ENCODE measurements around the gene SRPX2. TPM values are rescaled to one million over a fixed set of nuclear protein-coding genes. Genes with fewer than 3 reads are reported as not detected.
A peak's percentile ranks its signal among the peaks of the same experiment; 100 is the strongest.

SRPX2 gene
- total RNA-seq, 1 donor from 2014 or later, result 13.0 TPM

DNA sequence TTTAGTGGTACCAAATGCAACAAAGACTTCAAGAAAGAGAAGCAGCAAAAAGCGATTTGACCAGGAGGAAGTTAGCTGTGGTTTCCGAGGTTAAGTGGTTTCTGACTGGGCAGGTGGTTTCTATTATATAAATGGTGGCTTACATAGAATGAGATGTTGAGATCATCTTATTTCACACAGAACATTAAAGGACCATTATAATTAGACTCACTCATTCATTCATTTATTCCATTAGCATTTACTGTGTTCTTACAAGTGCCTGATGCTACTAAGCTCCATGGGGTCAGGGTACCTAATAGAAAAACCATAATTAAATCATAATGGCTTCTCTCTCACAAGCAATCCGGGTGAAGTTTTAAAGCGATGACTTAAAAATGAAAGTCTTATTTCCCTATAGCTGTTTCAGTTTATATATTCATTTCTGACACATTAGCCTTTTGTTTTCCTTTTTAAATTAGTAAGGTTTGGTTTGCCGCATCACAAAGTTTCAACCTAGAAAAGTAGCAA is 18.0 kb upstream of the SRPX2 start:
- no peak overlapping the region for H3K9ac ChIP-seq (ENCODE audit: low read depth in 1 of 3, low read length in 3 of 3)
- H3K9me3 ChIP-seq (ENCODE audit: control insufficient read depth in 3 of 3, low read length in 3 of 3), result no peaks in the 10 kb centered on the region
- H3K27me3 ChIP-seq (ENCODE audit: control insufficient read depth in 3 of 3, insufficient read depth in 3 of 3, low read length in 3 of 3), result peaks cover 0 to 6% (median 0%) of the 10 kb centered on the region in 3 donors

DNA sequence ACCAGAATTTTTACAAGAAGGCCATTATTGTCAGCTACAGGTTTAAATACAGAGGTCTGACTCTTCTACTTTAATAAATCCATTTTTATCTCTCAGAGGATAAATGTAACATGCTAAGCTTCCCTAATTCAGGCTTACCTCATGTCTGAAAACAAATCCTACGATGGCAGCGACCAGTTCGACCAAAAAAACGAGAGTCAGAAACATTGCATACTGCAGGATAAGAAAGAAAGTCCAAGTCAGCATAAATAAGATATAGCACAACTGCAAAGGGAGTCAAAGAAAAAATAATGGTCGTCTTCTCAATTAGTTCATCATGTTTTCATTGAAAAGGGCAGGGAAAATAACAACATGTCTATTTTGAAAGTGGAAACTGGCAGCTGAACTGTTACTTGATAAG is 9.0 kb upstream of the SRPX2 start:
- Histone ChIP-seq H3K4me1 (ENCODE audit: control insufficient read depth in 3 of 3, insufficient read depth in 3 of 3, low read length in 3 of 3) (peaks cover 0 to 3% (median 0%) of the 10 kb centered on the region in 3 donors), H3K9me3 (ENCODE audit: control insufficient read depth in 3 of 3, low read length in 3 of 3) (no peaks in the 10 kb centered on the region), H3K27ac (ENCODE audit: low read depth, low read length) (no peak overlapping the region), H3K27me3 (ENCODE audit: control insufficient read depth in 3 of 3, insufficient read depth in 3 of 3, low read length in 3 of 3) (peaks cover 0 to 5% (median 0%) of the 10 kb centered on the region in 3 donors), H3K36me3 (ENCODE audit: control insufficient read depth in 3 of 3, insufficient read depth in 3 of 3, low read length in 3 of 3) (peaks cover 0 to 8% (median 0%) of the 10 kb centered on the region in 3 donors), H3K9ac (ENCODE audit: low read depth in 1 of 3, low read length in 3 of 3) (no peak overlapping the region), H3K4me3 (ENCODE audit: low read length in 3 of 3) (no peak overlapping the region)

More for the DNA sequence above, 18.0 kb upstream of the SRPX2 start:
- no peak overlapping the region for H3K4me3 ChIP-seq (ENCODE audit: low read length in 3 of 3)
- peaks cover 0 to 15% (median 3%) of the 10 kb centered on the region in 3 donors for H3K36me3 ChIP-seq (ENCODE audit: control insufficient read depth in 3 of 3, insufficient read depth in 3 of 3, low read length in 3 of 3)
- no peak overlapping the region for H3K27ac ChIP-seq (ENCODE audit: low read depth, low read length)
- no peaks in the 10 kb centered on the region for H3K4me1 ChIP-seq (ENCODE audit: control insufficient read depth in 3 of 3, insufficient read depth in 3 of 3, low read length in 3 of 3)

- H3K4me1 ChIP-seq (ENCODE audit: control insufficient read depth in 3 of 3, insufficient read depth in 3 of 3, low read length in 3 of 3), result peaks cover 0 to 3% (median 0%) of the 10 kb centered on the region in 3 donors
- H3K36me3 ChIP-seq (ENCODE audit: control insufficient read depth in 3 of 3, insufficient read depth in 3 of 3, low read length in 3 of 3), result peaks cover 0 to 3% (median 0%) of the 10 kb centered on the region in 3 donors
- no peaks in the 10 kb centered on the region for H3K27me3 ChIP-seq (ENCODE audit: control insufficient read depth in 3 of 3, insufficient read depth in 3 of 3, low read length in 3 of 3)
- no peak overlapping the region for H3K27ac ChIP-seq (ENCODE audit: low read depth, low read length)
- no peaks in the 10 kb centered on the region for H3K9me3 ChIP-seq (ENCODE audit: control insufficient read depth in 3 of 3, low read length in 3 of 3)
- H3K4me3 ChIP-seq (ENCODE audit: low read length in 3 of 3), result peak overlapping the region; percentile 66 to 76 (median 76)
- peak overlapping the region; percentile 70 to 79 (median 72) for H3K9ac ChIP-seq (ENCODE audit: low read depth in 1 of 3, low read length in 3 of 3)
Measured at GRCh38 chrX:100635989-100636320, 8.0 kb upstream of the SRPX2 start.

GRCh38 chrX:100636321-100636991 is 7.5 kb upstream of the SRPX2 start, which contains the start of gene TSPAN6:
TSS of gene TSPAN6 (minus strand) at chrX:100636806. CDS start at chrX:100636694, 112 bp downstream.
- Histone ChIP-seq H3K36me3 (ENCODE audit: control insufficient read depth in 3 of 3, insufficient read depth in 3 of 3, low read length in 3 of 3) (peaks cover 0 to 3% (median 0%) of the 10 kb centered on the region in 3 donors), H3K9me3 (ENCODE audit: control insufficient read depth in 3 of 3, low read length in 3 of 3) (no peaks in the 10 kb centered on the region), H3K27ac (ENCODE audit: low read depth, low read length) (no peak within 1 kb of the TSS), H3K9ac (ENCODE audit: low read depth in 1 of 3, low read length in 3 of 3) (peak within 1 kb of the TSS; percentile 70 to 79 (median 72)), H3K4me3 (ENCODE audit: low read length in 3 of 3) (peak within 1 kb of the TSS; percentile 66 to 76 (median 76)), H3K4me1 (ENCODE audit: control insufficient read depth in 3 of 3, insufficient read depth in 3 of 3, low read length in 3 of 3) (peaks cover 0 to 3% (median 0%) of the 10 kb centered on the region in 3 donors), H3K27me3 (ENCODE audit: control insufficient read depth in 3 of 3, insufficient read depth in 3 of 3, low read length in 3 of 3) (no peaks in the 10 kb centered on the region)

GRCh38 chrX:100642290-100642689 is 1.7 kb upstream of the SRPX2 start:
- H3K4me1 ChIP-seq (ENCODE audit: control insufficient read depth in 3 of 3, insufficient read depth in 3 of 3, low read length in 3 of 3), result no peaks in the 10 kb centered on the region
- H3K9ac ChIP-seq (ENCODE audit: low read depth in 1 of 3, low read length in 3 of 3), result no peak overlapping the region
- no peak overlapping the region for H3K27ac ChIP-seq (ENCODE audit: low read depth, low read length)
- peaks cover 0 to 14% (median 0%) of the 10 kb centered on the region in 3 donors for H3K27me3 ChIP-seq (ENCODE audit: control insufficient read depth in 3 of 3, insufficient read depth in 3 of 3, low read length in 3 of 3)
- H3K9me3 ChIP-seq (ENCODE audit: control insufficient read depth in 3 of 3, low read length in 3 of 3), result no peaks in the 10 kb centered on the region
- no peaks in the 10 kb centered on the region for H3K36me3 ChIP-seq (ENCODE audit: control insufficient read depth in 3 of 3, insufficient read depth in 3 of 3, low read length in 3 of 3)
- H3K4me3 ChIP-seq (ENCODE audit: low read length in 3 of 3), result no peak overlapping the region

- Histone ChIP-seq H3K27ac (ENCODE audit: low read depth, low read length) (no peak overlapping the region), H3K36me3 (ENCODE audit: control insufficient read depth in 3 of 3, insufficient read depth in 3 of 3, low read length in 3 of 3) (no peaks in the 10 kb centered on the region), H3K9me3 (ENCODE audit: control insufficient read depth in 3 of 3, low read length in 3 of 3) (no peaks in the 10 kb centered on the region), H3K4me1 (ENCODE audit: control insufficient read depth in 3 of 3, insufficient read depth in 3 of 3, low read length in 3 of 3) (peaks cover 0 to 6% (median 0%) of the 10 kb centered on the region in 3 donors), H3K27me3 (ENCODE audit: control insufficient read depth in 3 of 3, insufficient read depth in 3 of 3, low read length in 3 of 3) (peaks cover 0 to 14% (median 0%) of the 10 kb centered on the region in 3 donors), H3K9ac (ENCODE audit: low read depth in 1 of 3, low read length in 3 of 3) (no peak overlapping the region), H3K4me3 (ENCODE audit: low read length in 3 of 3) (no peak overlapping the region)
Measured at GRCh38 chrX:100643212-100643611, 787 bp upstream of the SRPX2 start.

DNA sequence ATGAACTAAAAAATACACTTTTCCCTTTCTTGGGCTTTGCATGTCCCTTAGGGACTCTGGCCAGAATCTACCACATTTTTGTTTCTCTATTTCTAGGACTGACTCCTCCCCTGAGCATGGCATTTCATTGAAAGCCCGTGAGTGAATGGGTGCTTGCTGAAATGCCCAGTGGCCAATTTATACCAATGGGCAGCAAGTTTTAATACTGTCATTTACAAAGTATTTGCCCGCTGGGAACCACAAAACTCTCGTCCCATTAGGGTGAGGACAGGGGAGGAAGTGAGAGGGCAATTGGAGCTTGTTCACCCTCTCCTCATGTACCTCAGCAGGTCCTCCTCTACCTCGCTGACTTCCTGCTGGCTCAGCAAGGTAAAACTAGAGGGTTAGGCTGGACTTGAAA is 1.1 kb downstream of the SRPX2 start:
- no peaks in the 10 kb centered on the region for H3K9me3 ChIP-seq (ENCODE audit: control insufficient read depth in 3 of 3, low read length in 3 of 3)
- peaks cover 0 to 14% (median 0%) of the 10 kb centered on the region in 3 donors for H3K27me3 ChIP-seq (ENCODE audit: control insufficient read depth in 3 of 3, insufficient read depth in 3 of 3, low read length in 3 of 3)
- H3K4me1 ChIP-seq (ENCODE audit: control insufficient read depth in 3 of 3, insufficient read depth in 3 of 3, low read length in 3 of 3), result peaks cover 0 to 12% (median 0%) of the 10 kb centered on the region in 3 donors
- no peak overlapping the region for H3K4me3 ChIP-seq (ENCODE audit: low read length in 3 of 3)
- peak overlapping the region in 1 of 3 donors; percentile 25 for H3K9ac ChIP-seq (ENCODE audit: low read depth in 1 of 3, low read length in 3 of 3)
- no peaks in the 10 kb centered on the region for H3K36me3 ChIP-seq (ENCODE audit: control insufficient read depth in 3 of 3, insufficient read depth in 3 of 3, low read length in 3 of 3)
- H3K27ac ChIP-seq (ENCODE audit: low read depth, low read length), result peak overlapping the region; percentile 52

DNA sequence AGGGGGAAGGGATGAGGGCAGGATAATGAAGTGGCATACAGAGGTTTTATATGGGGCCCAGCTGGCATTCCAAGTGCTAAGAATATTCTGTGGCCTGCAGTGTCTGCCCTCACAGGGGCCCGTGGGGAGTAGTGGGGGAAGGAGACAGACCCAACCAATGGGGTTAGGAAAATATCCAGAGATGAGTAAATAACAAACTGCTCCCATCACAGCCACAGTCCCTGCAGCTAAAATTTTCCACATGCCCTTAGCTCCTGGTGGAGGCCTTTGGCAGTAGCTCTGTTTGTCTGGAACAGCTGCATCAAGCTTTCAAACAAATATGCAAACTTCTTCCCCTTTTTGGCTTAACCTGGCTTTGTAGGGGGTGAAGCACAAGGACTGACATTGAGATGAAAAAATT is 3.1 kb downstream of the SRPX2 start:
- H3K4me1 ChIP-seq (ENCODE audit: control insufficient read depth in 3 of 3, insufficient read depth in 3 of 3, low read length in 3 of 3), result peaks cover 0 to 14% (median 0%) of the 10 kb centered on the region in 3 donors
- H3K36me3 ChIP-seq (ENCODE audit: control insufficient read depth in 3 of 3, insufficient read depth in 3 of 3, low read length in 3 of 3), result no peaks in the 10 kb centered on the region
- no peak overlapping the region for H3K4me3 ChIP-seq (ENCODE audit: low read length in 3 of 3)
- H3K27me3 ChIP-seq (ENCODE audit: control insufficient read depth in 3 of 3, insufficient read depth in 3 of 3, low read length in 3 of 3), result peaks cover 0 to 14% (median 0%) of the 10 kb centered on the region in 3 donors
- peak overlapping the region; percentile 52 for H3K27ac ChIP-seq (ENCODE audit: low read depth, low read length)
- no peak overlapping the region for H3K9ac ChIP-seq (ENCODE audit: low read depth in 1 of 3, low read length in 3 of 3)
- H3K9me3 ChIP-seq (ENCODE audit: control insufficient read depth in 3 of 3, low read length in 3 of 3), result no peaks in the 10 kb centered on the region

DNA sequence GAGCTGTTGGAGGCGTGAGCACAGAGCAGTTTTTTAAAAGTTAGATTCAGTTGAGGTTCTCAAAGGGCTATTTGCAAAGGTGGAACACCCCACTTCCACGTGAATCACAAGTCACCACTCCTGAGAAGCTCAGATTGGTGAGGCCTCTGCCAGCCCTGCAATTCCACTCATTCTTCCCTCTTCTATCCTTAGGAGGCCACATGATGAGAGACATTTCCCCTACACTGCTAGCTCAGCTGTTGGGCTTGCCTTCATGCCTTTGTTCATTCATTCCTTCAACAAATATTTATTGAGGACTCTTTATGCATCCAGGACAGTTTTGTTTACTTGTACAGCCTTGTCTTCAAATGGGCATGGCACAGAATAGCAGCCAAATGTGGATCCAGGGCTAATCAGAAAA is 3.7 kb downstream of the SRPX2 start:
- Histone ChIP-seq H3K9me3 (ENCODE audit: control insufficient read depth in 3 of 3, low read length in 3 of 3) (no peaks in the 10 kb centered on the region), H3K27me3 (ENCODE audit: control insufficient read depth in 3 of 3, insufficient read depth in 3 of 3, low read length in 3 of 3) (peaks cover 0 to 14% (median 0%) of the 10 kb centered on the region in 3 donors), H3K36me3 (ENCODE audit: control insufficient read depth in 3 of 3, insufficient read depth in 3 of 3, low read length in 3 of 3) (no peaks in the 10 kb centered on the region), H3K9ac (ENCODE audit: low read depth in 1 of 3, low read length in 3 of 3) (no peak overlapping the region), H3K4me1 (ENCODE audit: control insufficient read depth in 3 of 3, insufficient read depth in 3 of 3, low read length in 3 of 3) (peaks cover 0 to 14% (median 0%) of the 10 kb centered on the region in 3 donors), H3K27ac (ENCODE audit: low read depth, low read length) (peak overlapping the region; percentile 78), H3K4me3 (ENCODE audit: low read length in 3 of 3) (no peak overlapping the region)
